RWPE1 (cell line): ENCODE results near the gene MED12L.

Source experiments
- CTCF ChIA-PET: fragments of 350-600 bp; sonication (Branson Sonifier 250); formaldehyde crosslinking; extraction: SDS; loops from one replicate; lab custom pipeline; 2021; lab: Yijun Ruan, JAX
- POLR2A ChIA-PET: fragments of 400-600 bp; formaldehyde crosslinking; extraction: SDS; loops from one replicate; lab custom pipeline; 2020; ENCODE audit warnings: antibody characterized with exemption; ENCODE audit not compliant: low non-redundant PET; lab: Yijun Ruan, JAX
- DNase-seq: peaks from one replicate; pipeline ENCODE4 v3.0.0; 2012; ENCODE audit warnings: low spot score
- H3K27ac ChIP-seq: fragments of 450-650 bp; 2 replicates; pipeline ENCODE4 v1.5.1; 2017
- TF ChIP-seq, protein P1 (sequence below): fragments of 450-650 bp; conservative IDR thresholded peaks from 2 replicates; pipeline ENCODE4 v1.5.1; 2017; ENCODE audit warnings: low read depth, mild to moderate bottlenecking

The MED12L gene

DNA sequence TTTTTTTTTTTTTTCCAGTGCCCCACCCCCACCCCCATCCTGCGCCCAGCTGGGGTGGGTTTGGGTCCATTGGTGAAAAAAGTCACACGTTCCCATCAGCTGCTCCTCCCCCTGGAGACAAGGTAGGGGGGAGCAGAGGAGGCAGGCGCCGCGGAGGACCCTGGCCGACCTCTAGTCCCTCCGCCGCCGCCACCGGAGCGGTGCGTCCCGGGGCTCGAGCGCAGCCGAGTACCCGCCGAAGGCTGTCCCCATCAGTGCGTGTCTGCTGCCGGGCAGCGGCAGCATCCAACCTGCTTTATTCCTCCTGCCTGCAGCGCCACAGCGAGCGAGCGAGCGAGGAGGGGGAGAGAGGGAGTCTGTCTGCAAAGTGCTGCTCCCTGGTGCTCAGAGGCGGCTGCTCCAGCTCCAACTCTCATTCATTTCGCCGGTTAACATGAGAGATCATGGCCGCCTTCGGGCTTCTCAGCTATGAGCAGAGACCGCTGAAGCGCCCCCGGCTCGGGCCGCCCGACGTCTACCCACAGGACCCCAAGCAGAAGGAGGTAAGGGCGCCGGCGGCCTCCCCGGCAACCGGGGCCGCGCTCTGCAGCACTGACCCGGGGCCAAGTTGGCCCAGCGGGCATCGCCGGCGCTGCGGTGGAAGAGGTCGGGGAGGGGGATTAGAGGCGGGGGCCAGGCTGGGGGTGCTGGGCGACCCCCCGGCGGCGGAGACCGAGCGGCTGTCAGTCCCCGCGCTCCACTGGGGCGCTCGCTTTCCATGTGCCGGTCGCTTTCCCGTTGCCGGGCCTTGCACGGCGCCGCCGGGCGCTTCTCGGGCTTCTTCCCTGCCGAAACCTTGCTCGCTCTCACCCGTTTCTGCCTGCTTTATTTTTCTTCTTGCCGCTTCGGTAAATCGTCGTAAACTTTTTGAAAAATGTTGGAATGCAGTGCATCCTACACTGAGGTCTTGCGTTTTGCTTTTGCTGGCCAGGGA is 1.3 kb downstream of the MED12L start:
- CTCF ChIA-PET, result interaction anchor here (0.6 to 2.0 kb wide), 8 partner anchors 9 to 182 kb away, joined by 3 to 18 read pairs (median 3); partner anchors contain the start of gene MINDY4B
- TF ChIP-seq, protein P1, sequence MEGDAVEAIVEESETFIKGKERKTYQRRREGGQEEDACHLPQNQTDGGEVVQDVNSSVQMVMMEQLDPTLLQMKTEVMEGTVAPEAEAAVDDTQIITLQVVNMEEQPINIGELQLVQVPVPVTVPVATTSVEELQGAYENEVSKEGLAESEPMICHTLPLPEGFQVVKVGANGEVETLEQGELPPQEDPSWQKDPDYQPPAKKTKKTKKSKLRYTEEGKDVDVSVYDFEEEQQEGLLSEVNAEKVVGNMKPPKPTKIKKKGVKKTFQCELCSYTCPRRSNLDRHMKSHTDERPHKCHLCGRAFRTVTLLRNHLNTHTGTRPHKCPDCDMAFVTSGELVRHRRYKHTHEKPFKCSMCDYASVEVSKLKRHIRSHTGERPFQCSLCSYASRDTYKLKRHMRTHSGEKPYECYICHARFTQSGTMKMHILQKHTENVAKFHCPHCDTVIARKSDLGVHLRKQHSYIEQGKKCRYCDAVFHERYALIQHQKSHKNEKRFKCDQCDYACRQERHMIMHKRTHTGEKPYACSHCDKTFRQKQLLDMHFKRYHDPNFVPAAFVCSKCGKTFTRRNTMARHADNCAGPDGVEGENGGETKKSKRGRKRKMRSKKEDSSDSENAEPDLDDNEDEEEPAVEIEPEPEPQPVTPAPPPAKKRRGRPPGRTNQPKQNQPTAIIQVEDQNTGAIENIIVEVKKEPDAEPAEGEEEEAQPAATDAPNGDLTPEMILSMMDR, result peak; percentile 28
- DNase-seq, result peak; percentile 72
- no peak overlapping the region for H3K27ac ChIP-seq
- POLR2A ChIA-PET, result no interaction called here

DNA sequence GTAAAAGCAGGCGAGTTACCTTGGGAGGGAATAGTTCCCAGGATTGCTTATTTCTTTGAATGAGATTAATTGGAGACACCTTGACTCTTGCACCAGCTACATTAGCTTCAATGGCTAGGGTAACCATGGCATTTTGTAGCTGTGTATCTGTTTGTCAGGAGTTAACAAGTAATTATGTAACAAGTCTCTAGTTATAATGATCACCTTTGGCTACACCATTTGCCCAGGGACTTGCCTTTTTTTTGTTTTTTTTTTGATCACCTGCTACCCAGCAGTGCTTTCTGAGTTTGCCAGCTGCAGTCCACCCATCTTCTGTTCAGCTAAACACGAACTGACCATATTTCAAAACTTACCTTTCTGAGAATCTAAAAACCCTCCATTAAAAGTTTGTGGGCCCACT is 2.2 kb downstream of the MED12L start:
- no peak for DNase-seq
- POLR2A ChIA-PET, result no interaction called here
- CTCF ChIA-PET, result interaction anchor here (0.6 kb wide), 1 partner anchor 16 kb away, joined by 3 read pairs; no protein-coding TSS in a partner anchor
- H3K27ac ChIP-seq, result no peak overlapping the region
- TF ChIP-seq, protein P1, result no peak

DNA sequence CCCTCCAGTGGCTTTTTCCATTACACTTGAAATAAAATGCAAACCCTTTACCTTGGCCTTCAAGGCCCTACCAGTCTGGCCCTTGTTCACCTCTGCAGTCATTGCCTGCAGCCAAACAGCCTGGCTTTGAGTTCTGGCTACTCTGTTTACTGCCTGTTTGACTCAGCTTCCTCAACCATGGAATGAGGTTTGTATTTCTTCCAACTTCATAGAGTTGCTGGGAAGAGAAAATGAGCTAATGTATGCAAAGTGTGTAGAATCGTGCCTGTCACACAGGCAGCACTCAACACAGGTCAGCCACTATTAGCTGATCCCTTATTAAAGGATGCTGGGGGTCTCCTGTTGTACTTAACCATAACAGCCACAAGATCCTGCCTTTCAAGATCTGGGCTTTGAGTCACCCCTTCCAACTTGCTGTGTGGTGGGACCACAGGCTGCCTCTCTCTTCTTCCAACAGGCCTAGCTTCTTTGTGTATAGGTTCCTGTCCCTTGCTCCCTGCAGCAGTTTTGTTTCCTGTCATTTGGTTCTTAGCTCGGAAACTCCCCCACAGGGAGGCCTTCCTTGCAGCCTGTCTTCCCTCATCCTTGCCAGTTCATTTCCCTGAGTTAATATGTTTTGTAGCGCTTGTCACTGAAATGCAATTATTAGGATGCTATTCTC is 6.4 kb downstream of the MED12L start:
- TF ChIP-seq, protein P1, result no peak
- no peak overlapping the region for H3K27ac ChIP-seq
- no peak for DNase-seq
- CTCF ChIA-PET, result interaction anchor here (1.1 kb wide), 1 partner anchor 29 kb away, joined by 3 read pairs; no protein-coding TSS in a partner anchor
- POLR2A ChIA-PET, result no interaction called here

DNA sequence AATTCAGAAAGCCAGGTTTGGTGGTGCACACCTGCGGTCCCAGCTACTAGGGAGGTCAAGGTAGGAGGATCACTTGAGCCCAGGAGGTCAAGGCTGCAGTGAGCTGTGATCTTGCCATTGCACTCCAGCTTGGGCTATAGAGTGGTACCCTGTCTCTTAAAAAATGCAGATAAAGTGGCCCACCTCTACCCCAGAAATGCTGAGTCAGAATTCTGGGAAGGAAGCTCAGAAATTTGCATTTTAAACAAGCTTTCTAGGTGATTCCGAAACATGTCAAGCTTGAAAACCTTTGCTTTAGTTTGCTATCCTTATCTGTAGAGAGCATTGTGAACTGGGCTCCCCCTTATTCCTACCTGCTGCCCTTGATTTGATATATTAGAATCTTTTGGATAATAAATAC is 7.7 kb downstream of the MED12L start:
- TF ChIP-seq, protein P1, result no peak
- ChIA-PET CTCF (interaction anchor here (0.7 kb wide), 1 partner anchor 101 kb away, joined by 3 read pairs; no protein-coding TSS in a partner anchor), POLR2A (no interaction called here)
- H3K27ac ChIP-seq, result no peak overlapping the region
- DNase-seq, result no peak

DNA sequence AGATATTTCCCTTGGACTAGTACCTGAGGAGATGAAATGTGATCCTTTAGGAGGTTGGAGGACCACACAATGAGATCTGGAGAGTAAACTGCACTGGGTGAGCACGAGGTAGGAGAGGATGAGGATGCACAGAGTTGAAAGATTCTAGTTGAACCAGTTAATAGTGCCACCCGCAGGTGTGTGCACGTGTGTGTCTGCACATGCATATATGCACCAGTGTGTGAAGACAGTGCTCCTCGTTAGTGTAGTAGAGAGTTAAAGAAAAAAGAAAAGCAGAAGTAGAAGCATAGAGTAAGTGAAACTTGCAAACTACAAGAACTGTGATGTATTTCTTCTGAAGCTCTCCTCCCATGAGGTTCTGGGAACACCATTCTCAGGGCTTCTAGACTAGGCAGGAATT is 8.4 kb downstream of the MED12L start:
- H3K27ac ChIP-seq, result no peak overlapping the region
- DNase-seq, result no peak
- ChIA-PET POLR2A (no interaction called here), CTCF (interaction anchor here (0.5 to 1.0 kb wide), 2 partner anchors 9 to 500 kb away, joined by 3 read pairs; no protein-coding TSS in a partner anchor)
- TF ChIP-seq, protein P1, result no peak

DNA sequence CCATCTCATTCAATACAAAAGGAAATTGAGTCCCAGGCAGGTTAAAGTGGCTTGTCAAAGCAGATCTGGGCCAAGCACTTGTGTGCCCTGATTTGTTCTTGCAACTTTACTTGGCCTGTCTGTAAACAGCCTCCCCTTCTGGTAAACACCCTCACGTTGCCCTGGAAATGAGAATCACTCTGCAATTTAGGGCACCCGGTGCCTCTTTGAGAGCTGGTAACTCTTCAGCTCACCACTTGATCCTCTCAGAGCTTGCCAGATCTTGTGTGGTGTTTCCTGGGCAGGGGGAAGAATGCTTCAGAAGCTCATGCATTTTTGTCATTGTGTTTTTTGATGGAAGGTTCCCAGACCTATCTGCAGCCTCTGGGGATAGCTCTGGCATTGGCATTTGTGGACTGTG is 11.3 kb downstream of the MED12L start:
- DNase-seq, result no peak
- ChIA-PET CTCF (interaction anchor here (0.6 kb wide), 1 partner anchor 171 kb away, joined by 3 read pairs; no protein-coding TSS in a partner anchor), POLR2A (no interaction called here)
- no peak overlapping the region for H3K27ac ChIP-seq
- TF ChIP-seq, protein P1, result no peak
